ENCODE results near the gene CPEB3. TPM values are rescaled to one million over a fixed set of nuclear protein-coding genes. Genes with fewer than 3 reads are reported as not detected.

The CPEB3 gene
- total RNA-seq, 3 donors from 2014 or later = 7.4 to 11.0 (median 8.2) TPM

DNA sequence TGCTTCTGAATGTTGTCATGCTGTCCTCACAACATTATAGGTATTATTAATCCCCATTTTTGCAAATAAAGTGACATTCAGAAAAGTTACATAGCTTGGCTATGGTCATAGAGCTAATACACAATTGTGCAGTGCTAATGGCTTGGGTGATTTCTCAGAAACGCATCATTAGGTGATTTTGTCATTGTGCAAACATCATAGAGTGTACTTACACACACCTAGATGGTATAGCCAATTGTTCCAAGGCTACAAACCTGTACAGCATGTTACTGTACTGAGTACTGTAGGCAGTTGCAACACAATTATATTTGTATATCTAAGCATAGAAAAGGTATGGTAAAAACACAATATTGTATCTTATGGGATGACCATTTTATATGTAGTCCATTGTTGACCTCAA is 276.3 kb downstream of the CPEB3 start:
- no peaks in the 10 kb centered on the region for H3K9me3 ChIP-seq

DNA sequence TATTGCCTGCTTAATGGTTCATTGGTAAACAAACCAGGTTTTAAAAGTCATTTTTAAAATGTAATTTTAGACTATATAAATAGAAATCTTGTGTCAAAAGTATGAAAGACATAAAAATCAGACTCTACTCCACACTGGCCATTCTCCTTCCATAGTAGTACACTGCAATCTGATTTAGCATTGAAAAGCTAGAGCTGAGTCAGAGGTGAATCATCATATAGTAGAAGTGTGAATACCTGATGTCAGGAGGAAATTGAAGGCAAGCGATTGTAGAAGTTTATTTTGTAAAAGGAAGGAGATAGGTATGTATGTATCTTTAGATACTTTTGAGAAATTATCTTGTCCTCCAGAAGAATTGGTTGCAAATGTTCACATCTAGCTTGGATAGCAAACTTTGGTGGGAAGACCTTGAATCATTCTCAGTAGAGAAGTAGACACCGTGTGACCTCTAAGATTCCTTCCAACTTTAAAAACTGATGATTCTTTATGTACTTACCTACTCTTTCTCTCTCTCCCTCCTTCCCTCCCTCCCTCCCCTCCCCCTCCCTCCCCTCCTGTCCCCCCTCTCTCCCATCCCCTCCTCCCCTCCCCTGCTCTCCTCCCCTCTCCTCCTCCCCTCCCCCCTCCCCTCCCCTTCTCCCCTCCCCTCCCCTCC is 279.2 kb downstream of the CPEB3 start:
- H3K9me3 ChIP-seq = no peaks in the 10 kb centered on the region
- no peaks in the 10 kb centered on the region for H3K36me3 ChIP-seq (ENCODE audit: low read depth)
- TF ChIP-seq, protein P1, sequence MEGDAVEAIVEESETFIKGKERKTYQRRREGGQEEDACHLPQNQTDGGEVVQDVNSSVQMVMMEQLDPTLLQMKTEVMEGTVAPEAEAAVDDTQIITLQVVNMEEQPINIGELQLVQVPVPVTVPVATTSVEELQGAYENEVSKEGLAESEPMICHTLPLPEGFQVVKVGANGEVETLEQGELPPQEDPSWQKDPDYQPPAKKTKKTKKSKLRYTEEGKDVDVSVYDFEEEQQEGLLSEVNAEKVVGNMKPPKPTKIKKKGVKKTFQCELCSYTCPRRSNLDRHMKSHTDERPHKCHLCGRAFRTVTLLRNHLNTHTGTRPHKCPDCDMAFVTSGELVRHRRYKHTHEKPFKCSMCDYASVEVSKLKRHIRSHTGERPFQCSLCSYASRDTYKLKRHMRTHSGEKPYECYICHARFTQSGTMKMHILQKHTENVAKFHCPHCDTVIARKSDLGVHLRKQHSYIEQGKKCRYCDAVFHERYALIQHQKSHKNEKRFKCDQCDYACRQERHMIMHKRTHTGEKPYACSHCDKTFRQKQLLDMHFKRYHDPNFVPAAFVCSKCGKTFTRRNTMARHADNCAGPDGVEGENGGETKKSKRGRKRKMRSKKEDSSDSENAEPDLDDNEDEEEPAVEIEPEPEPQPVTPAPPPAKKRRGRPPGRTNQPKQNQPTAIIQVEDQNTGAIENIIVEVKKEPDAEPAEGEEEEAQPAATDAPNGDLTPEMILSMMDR (IDR thresholded peaks at IDR 0.05) = no peak
- intact Hi-C loops (cut with DNase I, micrococcal nuclease) = no loop called here
- no peaks in the 10 kb centered on the region for H3K4me1 ChIP-seq (ENCODE audit: low read depth)
- ATAC-seq = peak; percentile 40
- no peak for DNase-seq
- no peak overlapping the region for H3K4me3 ChIP-seq

More for the DNA sequence above, 276.3 kb downstream of the CPEB3 start:
- Histone ChIP-seq H3K4me1 (ENCODE audit: low read depth) (no peaks in the 10 kb centered on the region), H3K36me3 (ENCODE audit: low read depth) (no peaks in the 10 kb centered on the region), H3K4me3 (no peak overlapping the region)
- TF ChIP-seq, protein P1 (IDR thresholded peaks at IDR 0.05) = no peak
- intact Hi-C loops (cut with DNase I, micrococcal nuclease) = no loop called here
- ATAC-seq (no peak), DNase-seq (no peak)

DNA sequence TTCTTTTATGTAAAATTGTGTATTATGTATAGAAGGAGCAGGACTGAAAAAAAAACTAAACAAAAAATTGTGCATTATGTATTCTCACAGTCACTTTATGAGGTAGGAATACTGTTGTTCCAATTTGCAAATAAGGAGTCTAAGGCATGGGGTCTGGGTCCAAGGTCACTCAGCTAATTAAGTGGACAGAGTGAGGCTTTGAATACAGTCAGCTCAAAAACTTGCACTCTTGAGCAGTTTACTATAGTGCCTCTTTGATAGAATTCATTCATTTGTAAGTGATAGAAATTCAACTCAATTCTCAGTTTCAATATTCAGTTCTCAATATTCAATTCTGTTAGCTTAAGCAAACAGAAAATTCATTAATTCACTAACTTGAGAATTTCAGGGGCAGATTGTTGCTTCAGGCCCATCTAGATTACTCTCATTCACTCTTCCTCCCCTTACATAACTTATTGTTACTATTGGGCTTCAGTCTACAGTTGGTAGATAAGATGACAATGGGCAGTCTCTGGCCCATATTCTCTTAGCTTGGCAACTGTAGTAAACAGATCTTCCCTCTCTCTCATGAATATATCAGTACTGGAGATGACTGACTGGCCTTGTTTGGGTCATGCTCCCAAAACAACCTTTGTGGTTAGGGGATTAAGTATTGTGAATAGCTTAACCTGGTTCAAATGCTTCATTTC is 280.7 kb downstream of the CPEB3 start:
- ATAC-seq (no peak), DNase-seq (no peak)
- H3K4me3 ChIP-seq = no peak overlapping the region

DNA sequence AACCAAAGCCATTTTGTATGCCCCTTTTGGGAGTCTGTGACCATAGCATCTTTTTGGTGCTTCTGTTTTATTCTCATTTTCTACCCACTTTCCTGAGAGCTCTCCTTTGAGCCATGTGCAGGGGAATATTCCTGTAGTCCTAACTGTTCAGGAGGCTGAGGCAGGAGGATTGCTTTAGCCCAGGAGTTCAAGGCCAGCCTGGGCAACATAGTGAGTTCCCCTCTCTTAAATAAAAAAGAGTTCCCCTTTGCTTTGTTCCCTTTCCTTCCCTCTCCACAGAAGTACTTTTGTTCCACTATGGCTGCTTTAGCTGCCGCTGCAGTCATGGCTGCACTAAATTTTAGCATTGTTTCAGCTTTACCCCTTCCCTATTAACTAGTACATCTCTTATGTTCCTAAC is 281.4 kb downstream of the CPEB3 start:
- H3K36me3 ChIP-seq (ENCODE audit: low read depth) = no peaks in the 10 kb centered on the region
- no peaks in the 10 kb centered on the region for H3K9me3 ChIP-seq
- TF ChIP-seq, protein P1 (IDR thresholded peaks at IDR 0.05) = no peak
- intact Hi-C loops (cut with DNase I, micrococcal nuclease) = no loop called here
- no peak overlapping the region for H3K4me3 ChIP-seq
- ATAC-seq (no peak), DNase-seq (no peak)
- no peaks in the 10 kb centered on the region for H3K4me1 ChIP-seq (ENCODE audit: low read depth)

More for the DNA sequence above, 280.7 kb downstream of the CPEB3 start:
- Histone ChIP-seq H3K9me3 (no peaks in the 10 kb centered on the region), H3K4me1 (ENCODE audit: low read depth) (no peaks in the 10 kb centered on the region), H3K36me3 (ENCODE audit: low read depth) (no peaks in the 10 kb centered on the region)
- TF ChIP-seq, protein P1 (IDR thresholded peaks at IDR 0.05) = no peak
- intact Hi-C loops (cut with DNase I, micrococcal nuclease) = no loop called here

DNA sequence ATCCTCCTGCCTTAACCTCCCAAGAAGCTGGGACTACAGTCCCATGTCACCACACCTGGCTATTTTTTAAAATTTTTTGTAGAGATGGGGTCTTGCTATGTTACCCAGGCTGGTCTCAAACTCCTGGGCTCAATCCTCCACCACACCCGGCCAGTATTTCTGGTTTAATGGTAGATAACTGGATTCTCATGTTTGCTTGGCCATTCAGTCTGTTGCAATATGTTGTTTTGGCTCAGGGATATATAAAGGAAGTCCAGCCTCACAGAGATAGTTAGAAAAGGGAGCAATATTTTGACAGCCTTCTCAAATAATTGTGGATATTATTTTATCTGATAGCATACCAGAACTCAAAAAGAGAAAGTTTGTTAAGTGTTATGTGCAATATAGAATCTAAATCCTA is 284.9 kb downstream of the CPEB3 start:
- ATAC-seq (no peak), DNase-seq (no peak)
- Histone ChIP-seq H3K4me3 (no peak overlapping the region), H3K4me1 (ENCODE audit: low read depth) (no peaks in the 10 kb centered on the region), H3K36me3 (ENCODE audit: low read depth) (no peaks in the 10 kb centered on the region), H3K9me3 (no peaks in the 10 kb centered on the region)
- TF ChIP-seq, protein P1 (IDR thresholded peaks at IDR 0.05) = no peak
- intact Hi-C loops (cut with DNase I, micrococcal nuclease) = no loop called here

Measured in mucosa of descending colon (tissue), 3 donors.